Measurements from ENCODE around the gene ADAR.

ADAR gene

DNA sequence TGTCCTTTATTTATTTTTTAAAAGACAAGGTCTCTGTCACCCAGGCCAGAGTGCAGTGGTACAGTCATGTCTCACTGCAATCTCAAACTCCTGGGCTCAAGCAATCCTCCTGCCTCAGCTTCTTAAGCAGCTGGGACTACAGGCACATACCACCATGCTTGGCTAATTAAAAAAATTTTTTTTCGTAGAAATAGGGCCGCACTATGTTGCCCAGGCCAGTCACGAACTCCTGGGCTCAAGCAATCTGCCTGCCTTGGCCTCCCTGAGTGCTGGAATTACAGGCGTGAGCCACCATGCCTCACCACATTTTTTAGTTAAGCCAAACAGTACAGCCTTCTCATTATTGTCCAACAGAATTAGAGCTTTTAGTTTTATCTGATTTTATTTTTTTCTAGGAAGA lies 7.4 kb upstream of the ADAR start:
- DNase-seq (ENCODE audit: low read depth in 2 of 2) = no peak

DNA sequence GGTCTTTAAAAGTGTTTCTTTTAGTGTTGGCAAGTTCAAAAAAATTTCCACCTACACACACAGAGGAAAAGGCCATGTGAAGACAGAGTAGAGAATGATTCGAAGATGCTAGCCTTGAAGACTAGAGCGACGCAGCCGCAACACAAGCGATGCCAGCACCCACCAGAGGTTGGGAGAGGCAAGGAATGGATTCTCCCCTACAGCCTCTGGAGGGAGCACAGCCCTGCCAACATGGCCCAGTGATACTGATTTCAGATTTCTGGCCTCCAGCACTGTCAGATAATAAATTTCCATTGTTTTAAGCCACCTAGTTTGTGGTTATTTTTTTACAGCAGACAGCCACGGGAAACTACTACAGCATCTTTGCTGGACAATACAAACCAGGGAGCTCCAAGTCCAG lies 6.9 kb upstream of the ADAR start:
- DNase-seq (ENCODE audit: low read depth in 2 of 2) = no peak

DNA sequence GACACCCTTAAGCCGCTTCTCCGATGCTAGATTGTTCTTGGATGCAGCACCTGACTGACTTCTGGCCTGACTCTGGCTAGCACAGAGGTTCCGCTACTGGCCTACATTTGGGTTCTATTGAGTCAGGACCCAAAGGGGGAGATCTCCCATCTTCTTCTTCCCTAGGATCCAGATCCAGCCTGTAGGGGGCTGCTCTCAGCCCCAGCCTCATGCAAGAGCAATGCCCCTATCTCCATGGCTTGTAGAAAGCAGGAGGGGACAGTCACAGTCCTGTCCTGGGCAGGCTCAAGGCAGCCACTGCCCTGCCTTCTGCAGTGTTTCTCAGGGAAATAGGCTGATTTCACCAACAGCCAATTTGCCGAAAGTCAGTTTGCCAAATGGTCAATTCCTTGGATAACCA lies 6.3 kb upstream of the ADAR start:
- DNase-seq (ENCODE audit: low read depth in 2 of 2) = no peak

DNA sequence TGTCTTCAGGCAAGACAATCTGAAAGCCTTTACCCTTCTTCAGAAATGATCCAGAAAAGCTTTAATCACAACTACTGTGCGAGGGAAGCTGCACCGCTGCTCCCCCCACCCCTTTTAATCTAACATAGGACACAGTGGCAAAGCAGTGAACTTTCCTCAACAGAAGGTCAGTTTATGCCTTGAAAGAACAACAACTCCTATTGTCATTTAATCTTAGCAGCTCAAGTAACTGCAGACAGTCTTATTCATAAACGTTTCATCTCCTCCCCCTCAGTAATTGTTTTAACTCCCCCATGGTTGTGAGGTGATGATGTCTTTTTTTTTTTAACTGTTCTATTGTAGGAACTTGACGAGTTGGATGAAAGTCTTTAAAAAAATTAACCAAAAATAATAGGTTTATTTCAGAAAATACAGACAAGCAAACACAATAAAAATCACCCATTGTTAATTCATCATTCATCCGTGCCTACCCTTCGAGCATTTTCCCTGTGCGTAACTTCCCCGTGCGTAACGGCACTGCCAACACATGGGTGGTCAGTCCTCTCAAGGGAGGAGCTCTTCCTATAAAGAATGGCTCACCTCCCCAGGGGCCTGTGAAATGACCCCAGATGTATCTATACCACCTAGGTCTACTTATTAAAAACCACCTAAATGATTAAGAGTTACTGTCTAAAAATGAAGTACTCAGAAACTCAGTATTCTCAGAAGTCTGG lies 3.3 kb upstream of the ADAR start:
- DNase-seq (ENCODE audit: low read depth in 2 of 2) = no peak

DNA sequence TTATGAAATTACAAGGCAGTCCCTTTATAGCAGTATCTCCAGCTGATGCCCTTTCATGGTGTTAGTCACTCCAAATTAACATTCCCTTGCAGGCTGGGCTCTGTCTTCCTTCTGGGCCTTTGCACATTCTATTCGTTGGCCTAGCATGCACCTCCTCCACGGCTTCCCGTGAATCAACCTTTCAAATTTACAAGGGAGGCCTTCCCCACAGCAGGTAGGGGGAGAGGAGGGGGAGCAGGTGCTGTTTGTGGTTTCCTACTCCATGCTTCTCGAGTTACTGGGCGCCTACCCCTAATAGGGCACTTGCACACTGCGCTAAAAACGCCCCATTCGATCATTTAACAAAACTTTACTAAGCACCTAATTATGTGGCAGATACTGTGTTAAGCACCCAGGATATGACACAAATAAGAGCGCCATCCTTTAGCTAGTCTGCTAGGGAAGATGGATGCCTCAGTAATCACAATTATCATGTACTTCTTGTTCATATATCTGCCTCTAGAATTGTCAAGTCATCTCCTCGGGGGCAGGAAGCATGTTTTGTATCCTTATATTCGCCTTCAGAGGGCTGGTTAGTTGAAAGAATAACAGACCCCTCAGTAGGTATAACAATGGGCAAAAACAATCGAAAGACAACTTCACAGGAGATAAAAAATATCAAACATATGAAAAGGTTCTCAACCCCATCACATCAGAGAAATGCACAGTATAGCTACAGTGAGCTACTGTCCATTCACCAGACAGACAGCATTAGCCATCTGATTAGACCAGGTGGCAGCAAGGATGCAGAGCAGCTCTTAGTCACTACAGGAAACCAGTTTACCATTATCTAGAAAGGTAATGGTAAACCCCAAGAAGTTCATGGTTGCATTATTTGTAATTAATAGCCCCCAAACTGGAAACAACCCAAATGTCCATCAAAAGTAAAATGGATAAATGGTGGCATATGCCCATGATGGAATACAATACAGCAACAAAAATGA lies 1.7 kb upstream of the ADAR start:
- peak; percentile 35 to 36 for DNase-seq (ENCODE audit: low read depth in 2 of 2)

DNA sequence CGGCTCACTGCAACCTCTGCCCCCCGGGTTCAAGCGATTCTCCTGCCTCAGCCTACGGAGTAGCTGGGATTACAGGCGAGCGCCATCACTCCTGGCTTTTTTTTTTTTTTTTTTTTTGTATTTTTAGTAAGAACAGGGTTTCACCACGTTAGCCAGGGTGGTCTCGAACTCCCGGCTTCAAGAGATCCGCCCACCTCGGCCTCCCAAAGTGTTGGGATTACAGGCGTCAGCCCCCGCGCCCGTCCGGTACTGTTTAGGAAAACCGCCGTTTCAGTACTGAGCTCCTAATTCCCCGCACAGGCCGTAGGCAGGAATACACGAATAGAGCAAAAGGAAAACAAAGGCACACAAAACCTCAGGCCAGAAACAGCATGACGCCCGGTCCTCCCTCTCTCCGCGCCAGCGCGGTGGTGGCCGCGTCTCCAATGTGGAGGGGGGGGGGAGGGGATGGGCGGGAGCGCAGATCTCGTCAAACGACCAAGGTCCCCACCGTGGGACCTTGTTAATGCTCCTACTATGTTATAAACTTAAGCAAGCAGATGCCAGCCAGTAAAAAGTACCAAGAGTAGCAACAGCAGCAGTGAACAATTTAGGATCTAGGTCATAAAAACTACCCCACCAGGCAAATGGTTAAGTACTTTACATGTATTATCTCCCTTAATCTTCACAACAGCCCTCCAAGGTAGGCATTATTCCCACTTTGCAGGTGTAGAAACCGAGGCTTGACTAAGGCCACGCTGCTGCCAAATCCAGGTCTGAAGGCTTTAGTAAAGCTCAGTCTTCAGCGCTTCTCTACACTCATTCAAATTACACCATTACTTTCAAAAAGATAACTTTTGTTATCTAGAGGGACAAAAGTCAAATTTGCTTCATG lies 648 bp upstream of the ADAR start:
- DNase-seq (ENCODE audit: low read depth in 2 of 2) = peak in 1 of 2 donors; percentile 18

DNA sequence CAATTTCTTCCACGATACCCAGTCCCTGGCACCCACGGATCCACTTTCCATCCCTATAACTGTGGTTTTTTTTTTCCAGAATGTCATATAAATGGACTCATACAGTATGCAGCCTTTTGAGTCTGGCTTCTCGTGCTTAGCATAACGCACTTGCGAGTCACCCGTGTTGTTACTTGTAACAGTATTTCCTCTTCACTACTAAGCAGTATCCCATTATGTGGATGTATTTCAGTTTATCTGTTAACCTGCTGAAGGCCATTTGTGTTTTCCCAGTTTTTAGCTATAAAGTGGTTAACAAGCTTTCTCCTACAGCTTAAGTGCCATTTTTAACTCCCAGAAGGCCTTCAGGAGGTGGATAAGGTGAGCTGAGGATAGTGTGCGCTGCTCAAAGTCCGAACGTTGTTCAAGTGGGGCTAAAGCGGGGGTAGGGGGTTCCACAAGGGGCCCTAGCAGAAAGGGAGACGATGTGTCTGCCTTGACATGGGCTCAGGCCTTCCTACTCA lies 829 bp downstream of the ADAR start:
- DNase-seq (ENCODE audit: low read depth in 2 of 2) = no peak

DNA sequence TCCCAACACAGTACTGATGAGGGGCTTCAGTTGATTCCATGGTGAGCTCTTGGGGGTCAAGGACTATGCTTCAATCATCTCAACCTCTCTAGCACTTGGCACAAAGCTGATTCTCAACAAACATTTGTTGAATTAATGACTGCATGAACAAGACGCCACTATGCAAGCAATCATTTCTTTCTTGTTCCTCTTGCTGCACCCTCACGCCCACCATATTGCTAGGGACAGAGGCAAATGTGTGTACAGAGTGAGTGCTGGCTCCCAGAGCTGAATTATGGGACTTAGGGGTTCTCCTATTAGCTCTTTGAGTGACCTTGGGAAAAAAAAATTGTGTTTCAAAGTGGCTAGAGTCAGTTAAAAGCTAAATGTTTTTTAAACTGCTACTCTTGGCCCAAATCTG lies 2.5 kb downstream of the ADAR start:
- no peak for DNase-seq (ENCODE audit: low read depth in 2 of 2)

DNA sequence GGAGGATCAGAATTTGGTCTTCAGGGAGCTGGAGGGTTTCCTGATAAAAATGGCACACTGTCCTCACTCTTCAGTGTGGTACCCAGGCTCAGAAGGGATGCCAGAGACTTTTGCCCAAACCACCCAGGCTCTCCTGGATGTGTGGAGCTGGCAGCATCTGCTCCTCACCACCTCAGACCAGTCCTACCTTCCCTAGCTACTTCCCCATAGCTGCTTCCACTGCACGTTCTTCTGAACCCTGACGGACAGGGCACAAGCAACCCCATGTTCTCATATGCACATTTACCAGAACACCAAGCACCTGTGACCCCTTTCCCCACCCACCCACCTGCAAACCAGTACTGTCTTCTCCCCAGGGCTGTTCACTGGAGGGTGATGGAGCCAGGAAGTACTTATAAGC lies 4.7 kb downstream of the ADAR start:
- no peak for DNase-seq (ENCODE audit: low read depth in 2 of 2)

DNA sequence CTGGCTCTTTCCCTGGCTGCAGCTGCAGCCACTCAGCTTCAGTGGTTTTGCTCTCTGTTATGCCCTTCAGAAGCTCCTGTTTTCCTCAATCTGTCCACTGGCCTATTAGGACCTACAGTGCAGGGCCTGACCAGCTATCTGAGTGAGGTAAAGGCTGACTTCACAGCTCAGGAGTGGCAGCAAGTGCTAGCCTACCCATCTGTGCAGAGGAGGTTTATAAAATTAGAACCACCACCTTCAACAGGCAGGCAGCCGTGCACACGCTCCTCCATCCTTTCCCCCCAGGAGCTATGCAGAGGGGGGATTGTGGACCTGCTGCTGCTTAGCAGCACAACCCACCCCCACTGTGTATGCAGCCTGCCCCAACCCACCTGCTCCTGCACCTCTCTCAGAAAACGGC lies 8.3 kb downstream of the ADAR start:
- DNase-seq (ENCODE audit: low read depth in 2 of 2) = no peak

DNA sequence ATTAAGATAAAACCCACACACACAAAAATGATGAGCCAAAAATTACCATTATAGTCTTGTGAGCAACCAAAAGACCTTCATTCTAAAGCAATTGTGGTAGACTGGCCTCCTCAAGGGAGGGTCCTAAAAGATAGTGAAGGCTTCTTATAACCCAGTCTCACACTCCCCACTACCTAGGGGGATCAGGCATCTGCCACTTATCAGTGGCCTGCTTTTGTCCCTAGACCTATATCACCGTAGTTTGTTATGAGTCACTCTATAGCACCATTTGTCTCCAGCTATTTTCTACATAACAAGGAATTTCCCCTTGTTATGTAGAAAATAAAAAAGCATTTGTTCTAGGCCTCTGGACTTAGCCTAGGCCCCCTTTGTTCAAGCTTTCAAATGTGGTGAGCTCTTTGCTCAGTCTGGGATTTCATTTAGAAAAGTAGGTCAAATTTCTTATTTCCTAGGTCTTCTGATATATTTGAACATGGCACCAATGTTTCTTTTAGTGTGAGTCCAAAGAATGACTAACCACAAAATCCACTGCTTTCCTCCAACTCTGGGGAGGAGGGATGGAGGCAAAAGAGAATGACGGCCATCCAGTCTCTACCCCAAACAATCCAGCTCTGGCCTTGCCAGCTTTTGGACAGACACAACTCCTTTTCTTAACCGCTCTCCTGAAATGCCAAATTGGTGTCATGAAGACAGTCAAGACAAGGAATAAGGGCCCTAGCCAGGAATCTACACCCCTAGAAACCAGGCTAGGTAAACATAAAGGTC lies 8.9 kb downstream of the ADAR start:
- DNase-seq (ENCODE audit: low read depth in 2 of 2) = no peak

DNA sequence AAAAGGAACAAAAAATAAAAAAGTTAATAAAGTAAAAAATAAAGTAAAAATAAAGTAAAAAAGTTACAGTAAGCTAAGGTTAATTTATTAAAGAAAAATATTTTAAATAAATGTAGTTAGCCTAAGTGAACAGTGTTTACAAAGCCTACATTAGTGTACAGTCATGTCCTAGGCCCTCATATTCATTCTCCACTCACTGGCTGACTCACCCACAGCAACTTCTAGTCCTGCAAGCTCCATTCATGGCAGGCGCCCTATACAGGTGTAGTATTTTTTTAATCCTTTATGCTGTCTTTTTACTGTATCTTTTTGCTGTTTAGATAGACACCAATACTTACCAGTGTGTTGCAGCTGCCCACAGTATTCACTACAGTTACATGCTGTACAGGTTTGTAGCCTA lies 12.4 kb downstream of the ADAR start:
- no peak for DNase-seq (ENCODE audit: low read depth in 2 of 2)

DNA sequence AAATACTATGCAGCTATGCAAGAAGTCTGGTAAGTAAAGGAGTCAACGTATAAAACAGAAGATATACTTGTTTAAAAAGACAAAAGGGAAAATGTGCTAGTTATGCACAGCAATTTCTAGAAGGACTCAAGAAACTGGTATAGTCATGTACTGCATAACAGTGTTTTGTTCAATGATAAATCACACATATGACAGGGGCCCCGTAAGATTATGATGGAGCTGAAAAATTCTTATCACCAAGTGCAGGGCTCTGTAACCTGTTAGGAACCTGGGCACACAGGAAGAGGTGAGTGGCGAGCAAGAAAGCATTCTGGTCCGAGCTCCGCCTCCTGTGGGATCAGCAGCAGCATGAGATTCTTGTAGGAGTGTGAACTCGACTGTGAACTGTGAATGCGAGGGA lies 13.2 kb downstream of the ADAR start:
- no peak for DNase-seq (ENCODE audit: low read depth in 2 of 2)

DNA sequence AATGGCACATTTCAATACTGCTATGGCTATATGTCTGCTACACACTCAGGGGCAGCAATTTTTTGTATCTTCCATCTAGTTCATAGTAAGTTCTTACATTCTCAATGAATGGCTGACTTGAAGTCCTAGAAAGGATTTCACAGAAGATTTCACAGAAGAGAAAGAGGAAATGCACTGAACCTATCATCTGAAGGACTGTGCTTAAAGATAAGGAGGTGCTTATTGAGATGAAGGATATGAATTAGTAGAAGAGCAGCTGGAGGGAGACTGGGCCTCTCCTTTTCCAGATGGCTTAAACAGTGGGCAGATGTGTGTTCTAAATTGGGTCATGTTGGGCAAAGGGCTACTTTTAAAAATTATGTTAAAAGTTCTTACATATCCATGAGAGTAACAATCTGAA lies 14.6 kb downstream of the ADAR start:
- DNase-seq (ENCODE audit: low read depth in 2 of 2) = no peak

DNA sequence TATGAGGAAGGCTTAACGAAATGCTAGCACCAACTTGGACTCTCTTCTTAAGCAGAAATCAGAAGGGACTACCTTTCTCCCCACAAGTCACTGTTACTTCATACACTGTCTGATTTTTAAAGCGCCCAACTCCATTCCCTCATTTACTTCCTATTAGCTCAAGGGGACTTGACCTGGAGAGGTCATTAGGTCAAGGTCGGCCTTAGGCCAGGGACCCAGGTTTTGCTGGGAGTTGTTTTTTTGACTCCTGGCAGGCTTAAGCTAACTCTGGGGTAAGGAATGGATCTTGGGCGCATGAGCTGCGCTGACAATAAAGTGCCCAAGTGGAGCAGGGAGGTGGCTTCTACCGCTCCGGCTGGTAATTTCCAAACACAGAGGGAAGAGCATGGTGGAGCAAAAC lies 16.8 kb downstream of the ADAR start:
- no peak for DNase-seq (ENCODE audit: low read depth in 2 of 2)

DNA sequence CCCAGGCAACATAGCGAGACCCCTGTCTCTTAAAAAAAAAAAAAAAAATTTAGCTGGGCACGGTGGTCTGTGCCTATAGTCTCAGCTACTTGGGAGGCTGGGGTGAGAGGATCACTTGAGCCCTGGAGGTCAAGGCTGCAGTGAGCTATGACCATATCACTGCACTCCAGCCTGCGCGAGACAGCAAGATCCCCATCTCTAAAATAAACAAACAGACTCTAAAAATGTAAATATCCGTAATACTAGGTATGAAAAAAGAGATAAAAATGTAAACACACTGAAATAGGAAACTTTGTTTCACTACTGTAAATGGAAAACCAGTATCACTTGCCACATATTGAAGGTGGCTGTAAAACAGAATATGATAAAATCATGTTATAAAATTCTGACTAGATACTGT lies 17.2 kb downstream of the ADAR start:
- DNase-seq (ENCODE audit: low read depth in 2 of 2) = no peak

DNA sequence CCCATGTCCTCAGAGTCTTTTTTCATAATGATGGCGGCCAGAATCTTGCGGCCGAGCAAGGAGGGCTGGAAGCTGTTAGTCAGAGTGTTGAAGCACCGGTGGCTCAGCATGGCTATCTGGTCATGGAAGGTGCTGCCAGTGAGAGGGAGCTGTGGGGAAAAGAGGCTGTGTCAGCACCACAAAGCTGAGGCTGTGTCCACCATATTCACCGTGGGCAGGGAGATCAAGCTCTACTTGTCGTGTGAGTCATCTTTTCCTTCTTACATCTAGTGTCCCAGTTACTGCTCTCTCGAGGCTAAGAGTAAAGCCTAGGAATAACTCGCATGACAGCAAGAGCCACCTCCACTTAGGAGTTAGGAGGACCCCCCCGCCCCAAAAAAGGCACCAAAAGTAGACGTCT lies 18.2 kb downstream of the ADAR start:
- no peak for DNase-seq (ENCODE audit: low read depth in 2 of 2)

DNA sequence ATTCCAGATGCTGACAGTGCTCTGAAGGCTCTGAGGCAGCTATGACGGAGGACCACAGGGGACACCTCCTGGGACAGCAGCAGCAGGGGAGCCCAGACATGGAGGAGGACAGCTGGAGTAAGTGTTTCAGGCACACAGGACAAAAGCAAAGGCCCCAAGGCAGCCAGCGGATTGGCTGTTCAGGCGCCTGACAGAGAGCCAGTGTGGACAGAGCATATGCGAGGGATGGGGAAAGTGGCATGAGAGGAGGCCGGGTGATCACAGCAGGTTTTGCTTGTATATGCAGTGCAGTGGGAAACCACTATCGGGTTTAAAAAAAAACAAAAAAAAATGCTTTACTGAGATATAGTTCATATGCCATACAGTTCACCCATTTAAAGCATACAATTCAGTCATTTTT lies 21.3 kb downstream of the ADAR start:
- DNase-seq (ENCODE audit: low read depth in 2 of 2) = no peak

DNA sequence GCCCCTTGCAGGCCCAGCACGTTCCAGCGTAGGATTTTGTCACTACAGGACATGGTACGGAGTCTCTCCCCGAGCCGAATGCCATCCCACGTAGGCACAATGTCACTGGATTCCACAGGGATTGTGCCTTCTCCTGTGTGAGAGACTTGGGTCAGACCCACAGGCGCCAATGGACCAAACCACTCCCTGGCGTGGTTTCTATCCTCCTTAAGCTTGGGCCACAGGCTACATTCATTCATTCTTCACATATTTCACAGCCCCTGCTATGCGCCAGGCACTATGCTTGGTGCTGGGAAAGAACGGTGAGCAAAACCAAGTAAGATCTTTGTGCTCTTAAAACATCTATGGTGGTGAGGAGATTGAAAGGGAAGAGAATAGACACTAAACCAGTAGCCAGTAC lies 21.8 kb downstream of the ADAR start:
- DNase-seq (ENCODE audit: low read depth in 2 of 2) = no peak

DNA sequence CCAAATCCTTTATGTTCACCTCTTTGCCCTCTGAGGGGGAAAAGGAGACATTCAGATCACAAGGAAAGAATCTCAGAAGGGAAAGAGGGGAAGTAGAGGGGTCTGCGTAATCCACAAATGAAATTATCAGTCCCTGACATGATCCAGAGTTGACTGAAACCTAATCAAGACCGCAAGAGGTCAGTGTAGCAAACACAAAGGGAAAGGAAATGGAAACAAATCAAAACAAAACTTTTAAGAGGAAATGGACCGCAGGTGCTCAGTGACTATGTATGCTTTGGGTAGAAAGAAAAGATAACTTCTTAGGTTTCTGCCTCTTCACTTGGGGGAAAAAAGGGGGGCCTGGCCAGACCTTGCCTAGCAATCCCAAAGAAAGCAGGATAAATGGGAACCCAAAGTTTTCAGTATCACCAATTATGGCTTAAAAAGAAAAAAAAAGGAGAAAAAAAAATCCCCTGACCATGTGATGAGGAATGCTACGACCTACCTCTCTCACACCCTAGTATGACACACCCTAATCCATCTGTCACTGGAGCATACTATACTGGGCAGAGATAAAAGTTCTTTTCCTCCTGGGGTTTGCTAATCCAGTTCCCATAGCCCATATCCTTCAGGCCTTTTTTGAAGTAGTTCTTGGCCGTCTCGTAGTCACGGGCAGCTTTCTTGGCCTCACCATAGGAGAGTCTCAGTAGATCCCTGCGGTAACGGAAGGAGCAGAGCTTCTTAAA lies 23.6 kb downstream of the ADAR start:
- DNase-seq (ENCODE audit: low read depth in 2 of 2) = no peak

DNA sequence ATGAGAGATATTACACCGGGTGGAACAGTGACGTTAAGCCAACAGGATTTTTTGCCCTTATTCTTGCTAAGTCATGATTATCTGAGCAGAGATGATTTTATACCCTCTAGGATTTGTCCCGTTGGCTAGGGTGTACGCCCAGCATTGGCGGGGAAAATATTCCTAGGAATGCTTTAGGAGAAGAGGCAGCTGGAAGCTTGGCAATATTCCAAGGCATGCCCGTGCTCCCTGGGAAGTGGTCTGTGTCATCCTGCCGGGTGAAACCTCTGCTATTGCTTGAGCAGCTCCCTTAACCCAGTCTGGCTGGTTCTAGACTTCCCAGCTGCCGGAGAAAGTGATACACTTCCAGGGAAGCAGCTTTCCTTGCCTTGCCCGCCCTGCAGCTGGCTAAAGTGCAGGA lies 24.2 kb downstream of the ADAR start:
- no peak for DNase-seq (ENCODE audit: low read depth in 2 of 2)

Data from activated CD4-positive, alpha-beta T cell treated with anti-CD3 and anti-CD28 coated beads for 24 hours (primary cell).